CD14-positive monocyte (primary cell): Measurements from ENCODE around the gene VILL. TPM values are rescaled to one million over a fixed set of nuclear protein-coding genes. Genes with fewer than 3 reads are reported as not detected.

ENCODE experiments used
- DNase-seq, 3 donors: peaks; one replicate each; pipeline ENCODE4 v3.0.0-alpha.2; 2011 to 2022
- H2AFZ ChIP-seq: 2 replicates; pipeline ENCODE4 v1.6.0; 2012; ENCODE audit warnings: mild to moderate bottlenecking, low read depth, low read length, inconsistent platforms; ENCODE audit not compliant: insufficient read depth, poor library complexity, severe bottlenecking
- H3K27ac ChIP-seq, 2 donors: 1 replicate in 1 of 2; 2 replicates in 1 of 2; pipeline ENCODE4 v1.5.1; 2012 to 2013; ENCODE audit warnings: low read length in 2 of 2, control low read depth in 1 of 2, inconsistent platforms in 1 of 2, low read depth in 1 of 2, mild to moderate bottlenecking in 1 of 2
- H3K27me3 ChIP-seq, 2 donors: one replicate each; pipeline versions ENCODE4 v1.6.0 to v1.6.1; 2011 to 2013; ENCODE audit warnings: low read length in 2 of 2; ENCODE audit not compliant: control insufficient read depth in 2 of 2, insufficient read depth in 2 of 2
- H3K36me3 ChIP-seq, 2 donors: replicated peaks in 1 of 2; 1 replicate in 1 of 2; 2 replicates in 1 of 2; pipeline versions ENCODE4 v1.5.1 to v1.6.1; 2012 to 2013; ENCODE audit warnings: low read length in 2 of 2, control low read depth in 1 of 2, inconsistent platforms in 1 of 2, mild to moderate bottlenecking in 1 of 2; ENCODE audit not compliant: insufficient read depth in 2 of 2, control insufficient read depth in 1 of 2
- H3K4me1 ChIP-seq, 2 donors: 1 replicate in 1 of 2; 2 replicates in 1 of 2; pipeline versions ENCODE4 v1.5.1 to v1.6.1; 2012 to 2013; ENCODE audit warnings: low read length in 2 of 2, control low read depth in 1 of 2, inconsistent platforms in 1 of 2, mild to moderate bottlenecking in 1 of 2, moderate library complexity in 1 of 2; ENCODE audit not compliant: insufficient read depth in 2 of 2, control insufficient read depth in 1 of 2
- H3K4me2 ChIP-seq: replicated peaks from 2 replicates; pipeline ENCODE3; 2012; ENCODE audit warnings: low read length, moderate library complexity, mild to moderate bottlenecking; ENCODE audit not compliant: poor library complexity, severe bottlenecking; ENCODE audit errors: extremely low read depth
- H3K4me3 ChIP-seq, 3 experiments: fragments of 200-600 bp in 1 of 3; sonication (generic) in 1 of 3; replicated peaks in 1 of 3; 1 replicate in 2 of 3; 2 replicates in 1 of 3; pipeline ENCODE4 v1.5.1; 2011 to 2013; ENCODE audit warnings: low read length in 3 of 3, mild to moderate bottlenecking in 3 of 3, control low read depth in 2 of 3, low read depth in 2 of 3, inconsistent platforms in 1 of 3, moderate library complexity in 1 of 3
- H3K79me2 ChIP-seq: 2 replicates; pipeline ENCODE4 v1.6.0; 2012; ENCODE audit warnings: mild to moderate bottlenecking, control low read depth, inconsistent platforms, low read length, moderate library complexity; ENCODE audit not compliant: insufficient read depth
- H3K9ac ChIP-seq: 2 replicates; pipeline ENCODE4 v1.6.0; 2017; ENCODE audit warnings: low read length, mild to moderate bottlenecking; ENCODE audit not compliant: insufficient read depth, poor library complexity, severe bottlenecking
- H3K9me3 ChIP-seq, 2 donors: replicated peaks in 1 of 2; 1 replicate in 1 of 2; 2 replicates in 1 of 2; pipeline versions ENCODE4 v1.5.1 to v1.6.1; 2012 to 2013; ENCODE audit warnings: low read length in 2 of 2, control low read depth in 1 of 2; ENCODE audit not compliant: control insufficient read depth in 1 of 2, insufficient read depth in 1 of 2
- H4K20me1 ChIP-seq: 2 replicates; pipeline ENCODE4 v1.6.0; 2012; ENCODE audit warnings: mild to moderate bottlenecking, low read length, control low read depth, moderate library complexity; ENCODE audit not compliant: insufficient read depth
- H3K27ac Mint-ChIP-seq, 7 donors: one replicate each; pipeline ENCODE4 v1.8.0; 2020; ENCODE audit warnings: mild to moderate bottlenecking in 7 of 7, mixed read lengths in 7 of 7, moderate library complexity in 6 of 7, inconsistent platforms in 2 of 7
- H3K27me3 Mint-ChIP-seq, 3 donors: one replicate each; pipeline ENCODE4 v1.8.0; 2021 to 2022; ENCODE audit warnings: low read depth in 3 of 3, mild to moderate bottlenecking in 3 of 3, mixed read lengths in 3 of 3, moderate library complexity in 3 of 3, inconsistent platforms in 1 of 3
- H3K36me3 Mint-ChIP-seq, 2 donors: one replicate each; pipeline ENCODE4 v1.8.0; 2020; ENCODE audit warnings: mixed read lengths in 2 of 2, inconsistent platforms in 1 of 2, mild to moderate bottlenecking in 1 of 2
- H3K4me1 Mint-ChIP-seq: one replicate; pipeline ENCODE4 v1.8.0; 2020; ENCODE audit warnings: mild to moderate bottlenecking, mixed read lengths
- H3K4me3 Mint-ChIP-seq, 2 donors: one replicate each; pipeline ENCODE4 v1.8.0; 2020; ENCODE audit warnings: mild to moderate bottlenecking in 2 of 2, mixed read lengths in 2 of 2, moderate library complexity in 1 of 2
- H3K9me3 Mint-ChIP-seq, 7 donors: one replicate each; pipeline ENCODE4 v1.8.0; 2020 to 2022; ENCODE audit warnings: mixed read lengths in 7 of 7, mild to moderate bottlenecking in 6 of 7, moderate library complexity in 6 of 7, inconsistent platforms in 2 of 7
- CTCF ChIP-seq: fragments of 200-600 bp; IDR thresholded peaks from one replicate; pipeline ENCODE4 v1.8.0; 2022; ENCODE audit warnings: antibody characterized with exemption, mild to moderate bottlenecking
- WGBS: methylation state at CpG from one replicate; pipeline ENCODE4 v1.1.5; 2013; ENCODE audit warnings: missing lambda C conversion rate; ENCODE audit not compliant: insufficient coverage; 5-methylcytosine and 5-hydroxymethylcytosine counted together
- intact Hi-C, 2 donors: fragments of 100-400 bp; cut with micrococcal nuclease; formaldehyde crosslinking; loops; one replicate each; pipeline versions ENCODE4 v1.15.0 to v1.15.1; 2023
- polyA plus RNA-seq, 3 donors: library from polyadenylated mRNA; depleted of rRNA in 1 of 3; unstranded in 2 of 3; stranded (reverse) in 1 of 3; fragments of 300-500 nt in 2 of 3; fragments of >200 nt in 1 of 3; fragmentation: Illumina TruSeq in 2 of 3; gene quantifications; 1 replicate in 2 of 3; 2 replicates in 1 of 3; pipeline ENCODE4 v1.2.3, GENCODE V29; 2012 to 2021

Gene VILL
- polyA plus RNA-seq, 3 donors: 4.4 to 29.1 (median 7.4) TPM

GRCh38 chr3:37942646-37943045 is 47.9 kb upstream of the VILL start:
- Mint-ChIP-seq H3K4me1 (peaks cover 25% of the 10 kb centered on the region), H3K36me3 (peaks cover 0 to 3% of the 10 kb centered on the region in 2 donors), H3K27ac (no peak overlapping the region), H3K4me3 (no peak overlapping the region), H3K27me3 (peaks cover 0 to 1% (median 1%) of the 10 kb centered on the region in 3 donors), H3K9me3 (no peaks in the 10 kb centered on the region)
- Histone ChIP-seq H3K4me1 (peaks cover 10 to 18% of the 10 kb centered on the region in 2 donors), H3K4me3 (no peak overlapping the region), H3K27me3 (no peaks in the 10 kb centered on the region), H3K4me2 (no peak overlapping the region), H3K27ac (no peak overlapping the region), H3K79me2 (no peaks in the 10 kb centered on the region), H3K36me3 (no peaks in the 10 kb centered on the region), H3K9me3 (no peaks in the 10 kb centered on the region), H4K20me1 (no peaks in the 10 kb centered on the region), H2AFZ (no peak overlapping the region), H3K9ac (no peak overlapping the region)
- DNase-seq: no peak
- no peak for TF ChIP-seq CTCF
- intact Hi-C loops: no loop called here
- 86% methylated on average over 1 of the region's 2 CpGs for WGBS

- Mint-ChIP-seq H3K36me3 (peaks cover 0 to 3% of the 10 kb centered on the region in 2 donors), H3K27ac (no peak overlapping the region), H3K27me3 (peaks cover 0 to 1% (median under 1%) of the 10 kb centered on the region in 3 donors), H3K4me1 (peaks cover 25% of the 10 kb centered on the region), H3K9me3 (no peaks in the 10 kb centered on the region), H3K4me3 (no peak overlapping the region)
- H3K9ac ChIP-seq: no peak overlapping the region
- H3K79me2 ChIP-seq: no peaks in the 10 kb centered on the region
- H2AFZ ChIP-seq: no peak overlapping the region
- WGBS: 97% methylated on average over 4 of the region's 4 CpGs
- no peaks in the 10 kb centered on the region for H4K20me1 ChIP-seq
- H3K4me2 ChIP-seq: no peak overlapping the region
- no peak for TF ChIP-seq CTCF
- intact Hi-C loops: no loop called here
- peaks cover 10 to 18% of the 10 kb centered on the region in 2 donors for H3K4me1 ChIP-seq
- H3K9me3 ChIP-seq: no peaks in the 10 kb centered on the region
- H3K36me3 ChIP-seq: no peaks in the 10 kb centered on the region
- H3K27me3 ChIP-seq: no peaks in the 10 kb centered on the region
- H3K27ac ChIP-seq: no peak overlapping the region
- DNase-seq: no peak
- H3K4me3 ChIP-seq: no peak overlapping the region
These were observed 47.5 kb upstream of the VILL start for GRCh38 chr3:37943126-37943525.
